Natural killer cell (primary cell): Measurements from ENCODE around the gene PLAGL1. TPM values are rescaled to one million over a fixed set of nuclear protein-coding genes. Genes with fewer than 3 reads are reported as not detected.

Experiments used
- ATAC-seq, 3 donors: fragments of 150-1000 bp in 2 of 3; fragments of 200-7000 bp in 1 of 3; cut with Tn5 transposase; 1 replicate in 1 of 3; 2 replicates in 2 of 3; pipeline ENCODE4 v1.10.0; 2021; ENCODE audit warnings: mild to moderate bottlenecking in 2 of 3, moderate library complexity in 2 of 3
- DNase-seq, 2 donors: peaks; one replicate each; pipeline versions ENCODE4 v3.0.0 to v3.0.0-alpha.2; 2013 to 2021; ENCODE audit warnings: mixed read lengths in 1 of 2
- H3K27ac ChIP-seq: one replicate; pipeline ENCODE4 v1.5.1; 2013; ENCODE audit warnings: mild to moderate bottlenecking, low read length
- H3K27me3 ChIP-seq: one replicate; pipeline ENCODE4 v1.6.1; 2013; ENCODE audit warnings: low read length; ENCODE audit not compliant: control insufficient read depth, insufficient read depth
- H3K36me3 ChIP-seq: one replicate; pipeline ENCODE4 v1.6.1; 2013; ENCODE audit warnings: low read length; ENCODE audit not compliant: control insufficient read depth, insufficient read depth
- H3K4me1 ChIP-seq: one replicate; pipeline ENCODE4 v1.6.1; 2013; ENCODE audit warnings: low read length; ENCODE audit not compliant: control insufficient read depth, insufficient read depth
- H3K4me3 ChIP-seq: one replicate; pipeline ENCODE4 v1.5.1; 2013; ENCODE audit warnings: low read length
- H3K9me3 ChIP-seq: one replicate; pipeline ENCODE4 v1.6.1; 2013; ENCODE audit warnings: low read length; ENCODE audit not compliant: control insufficient read depth, insufficient read depth
- H3K27ac Mint-ChIP-seq, 2 donors: one replicate each; pipeline ENCODE4 v1.8.0; 2022; ENCODE audit warnings: mild to moderate bottlenecking in 2 of 2, mixed read lengths in 2 of 2, moderate library complexity in 1 of 2
- H3K27me3 Mint-ChIP-seq, 2 donors: one replicate each; pipeline ENCODE4 v1.8.0; 2022; ENCODE audit warnings: low read depth in 2 of 2, mixed read lengths in 2 of 2
- H3K36me3 Mint-ChIP-seq: one replicate; pipeline ENCODE4 v1.8.0; 2022; ENCODE audit warnings: mixed read lengths
- H3K4me1 Mint-ChIP-seq, 2 donors: one replicate each; pipeline ENCODE4 v1.8.0; 2022; ENCODE audit warnings: mixed read lengths in 2 of 2
- H3K4me3 Mint-ChIP-seq: one replicate; pipeline ENCODE4 v1.8.0; 2022; ENCODE audit warnings: mild to moderate bottlenecking, moderate library complexity, mixed read lengths
- H3K9me3 Mint-ChIP-seq, 2 donors: one replicate each; pipeline ENCODE4 v1.8.0; 2022; ENCODE audit warnings: mixed read lengths in 2 of 2
- WGBS: methylation state at CpG from one replicate; pipeline ENCODE4 v1.1.7; 2013; ENCODE audit warnings: missing lambda C conversion rate; ENCODE audit not compliant: insufficient coverage; 5-methylcytosine and 5-hydroxymethylcytosine counted together
- intact Hi-C: fragments of 100-400 bp; cut with micrococcal nuclease; formaldehyde crosslinking; loops from one replicate; pipeline ENCODE4 v1.14.2; 2022
- total RNA-seq, 4 donors: library from RNA; stranded (reverse); fragments of 120-200 nt in 1 of 4; gene quantifications; one replicate each; pipeline versions ENCODE4 v1.2.3 to v1.2.4, GENCODE V29; 2013 to 2022
- TF ChIP-seq, protein P1 (sequence below): fragments of 200-600 bp; IDR thresholded peaks from one replicate; pipeline ENCODE4 v1.8.0; 2022; ENCODE audit warnings: antibody characterized with exemption

PLAGL1 gene
- total RNA-seq, 3 donors from 2014 or later (not counting 1 experiment from before 2014, with no cell fraction given), result 4.9 to 12.2 (median 6.8) TPM

DNA sequence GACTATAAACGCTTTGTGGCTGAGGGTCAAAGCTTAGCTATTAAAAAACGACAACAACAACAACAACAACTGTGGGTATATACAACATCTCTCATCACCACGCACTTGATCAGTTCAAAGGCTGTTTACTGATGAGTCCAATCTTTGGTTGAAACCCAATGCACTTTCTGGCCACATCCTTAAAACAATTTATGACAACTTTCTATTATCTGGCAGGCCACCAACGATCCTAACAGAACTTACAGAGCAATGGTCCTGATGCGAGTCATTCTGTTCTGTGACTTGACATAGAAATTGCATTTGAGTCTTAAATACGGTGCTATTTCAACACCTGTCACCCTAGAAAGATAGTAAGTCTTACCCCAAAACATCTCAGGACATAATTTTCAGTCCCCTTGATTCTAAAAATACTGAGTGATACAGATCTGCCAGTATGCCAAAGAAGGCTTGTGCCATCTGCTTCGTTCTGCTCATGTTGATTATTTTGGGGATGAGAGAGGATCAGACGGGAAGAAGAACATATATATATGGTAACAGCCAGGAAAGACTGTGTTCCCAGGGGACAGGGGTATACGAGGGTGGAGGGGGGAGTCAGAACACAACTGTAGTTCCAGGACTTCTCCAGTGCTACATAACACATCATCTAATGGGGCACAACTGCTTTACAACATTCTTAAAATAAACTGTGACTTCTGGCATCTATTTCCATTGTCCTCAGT lies 55.8 kb downstream of the PLAGL1 start:
- no peaks in the 10 kb centered on the region for H3K27me3 Mint-ChIP-seq
- no peaks in the 10 kb centered on the region for H3K4me1 Mint-ChIP-seq
- no peak for ATAC-seq
- H3K27ac Mint-ChIP-seq, result no peak overlapping the region
- H3K36me3 ChIP-seq, result no peaks in the 10 kb centered on the region
- H3K36me3 Mint-ChIP-seq, result no peaks in the 10 kb centered on the region
- no peak overlapping the region for H3K27ac ChIP-seq
- H3K9me3 Mint-ChIP-seq, result no peaks in the 10 kb centered on the region
- DNase-seq, result no peak
- H3K27me3 ChIP-seq, result no peaks in the 10 kb centered on the region
- H3K4me3 ChIP-seq, result no peak overlapping the region
- 86% methylated on average over 9 of the region's 9 CpGs for WGBS
- intact Hi-C loops, result no loop called here
- TF ChIP-seq, protein P1, sequence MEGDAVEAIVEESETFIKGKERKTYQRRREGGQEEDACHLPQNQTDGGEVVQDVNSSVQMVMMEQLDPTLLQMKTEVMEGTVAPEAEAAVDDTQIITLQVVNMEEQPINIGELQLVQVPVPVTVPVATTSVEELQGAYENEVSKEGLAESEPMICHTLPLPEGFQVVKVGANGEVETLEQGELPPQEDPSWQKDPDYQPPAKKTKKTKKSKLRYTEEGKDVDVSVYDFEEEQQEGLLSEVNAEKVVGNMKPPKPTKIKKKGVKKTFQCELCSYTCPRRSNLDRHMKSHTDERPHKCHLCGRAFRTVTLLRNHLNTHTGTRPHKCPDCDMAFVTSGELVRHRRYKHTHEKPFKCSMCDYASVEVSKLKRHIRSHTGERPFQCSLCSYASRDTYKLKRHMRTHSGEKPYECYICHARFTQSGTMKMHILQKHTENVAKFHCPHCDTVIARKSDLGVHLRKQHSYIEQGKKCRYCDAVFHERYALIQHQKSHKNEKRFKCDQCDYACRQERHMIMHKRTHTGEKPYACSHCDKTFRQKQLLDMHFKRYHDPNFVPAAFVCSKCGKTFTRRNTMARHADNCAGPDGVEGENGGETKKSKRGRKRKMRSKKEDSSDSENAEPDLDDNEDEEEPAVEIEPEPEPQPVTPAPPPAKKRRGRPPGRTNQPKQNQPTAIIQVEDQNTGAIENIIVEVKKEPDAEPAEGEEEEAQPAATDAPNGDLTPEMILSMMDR, result no peak
- no peaks in the 10 kb centered on the region for H3K9me3 ChIP-seq
- H3K4me1 ChIP-seq, result no peaks in the 10 kb centered on the region
- no peak overlapping the region for H3K4me3 Mint-ChIP-seq

DNA sequence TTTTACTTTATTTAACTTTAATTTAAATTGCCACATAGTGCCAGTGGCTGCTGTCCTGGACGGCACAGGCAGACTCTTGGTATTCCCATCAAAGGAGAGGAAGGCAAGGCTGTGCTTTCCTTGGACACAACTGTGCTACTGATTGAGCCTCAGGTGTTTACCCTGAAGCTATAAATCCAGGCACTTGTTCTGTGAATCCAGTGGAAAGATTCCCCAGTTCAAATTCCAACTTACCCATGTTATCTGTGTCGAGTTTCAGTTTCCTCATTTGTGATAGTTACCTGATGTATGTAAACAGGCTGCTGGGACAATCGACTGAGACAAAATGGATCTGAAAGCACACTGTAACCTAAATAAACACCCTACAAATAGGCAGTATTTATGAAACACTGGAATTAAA lies 57.2 kb downstream of the PLAGL1 start:
- intact Hi-C loops, result no loop called here
- no peak for DNase-seq
- TF ChIP-seq, protein P1, result no peak
- WGBS, result 94% methylated on average over 2 of the region's 3 CpGs
- Mint-ChIP-seq H3K27ac (no peak overlapping the region), H3K4me1 (no peaks in the 10 kb centered on the region), H3K36me3 (no peaks in the 10 kb centered on the region), H3K4me3 (no peak overlapping the region), H3K9me3 (no peaks in the 10 kb centered on the region), H3K27me3 (no peaks in the 10 kb centered on the region)
- Histone ChIP-seq H3K4me1 (no peaks in the 10 kb centered on the region), H3K36me3 (no peaks in the 10 kb centered on the region), H3K9me3 (no peaks in the 10 kb centered on the region), H3K4me3 (no peak overlapping the region), H3K27ac (no peak overlapping the region), H3K27me3 (no peaks in the 10 kb centered on the region)
- ATAC-seq, result no peak

DNA sequence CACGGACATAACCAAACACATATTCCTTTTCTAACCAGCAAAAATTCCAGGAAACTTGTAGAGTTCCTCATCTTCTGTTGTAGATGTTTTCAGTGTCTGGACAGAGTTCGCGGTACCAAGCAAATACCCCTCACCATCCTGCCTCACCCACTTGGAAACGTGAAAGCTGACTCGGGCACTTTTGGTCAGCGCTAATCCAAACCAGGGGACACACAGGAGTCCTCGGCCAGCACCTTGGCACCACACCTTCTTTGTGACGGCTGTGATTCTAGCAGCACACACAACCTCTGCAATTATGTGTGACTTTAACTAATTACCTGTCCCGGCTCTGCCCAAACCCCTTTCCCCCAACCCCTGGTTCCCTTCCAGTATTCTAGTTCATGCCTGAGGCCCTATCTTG lies 58.1 kb downstream of the PLAGL1 start:
- WGBS, result 93% methylated on average over 8 of the region's 9 CpGs
- no peak for ATAC-seq
- intact Hi-C loops, result no loop called here

More for the DNA sequence above, 58.1 kb downstream of the PLAGL1 start:
- H3K27ac ChIP-seq, result no peak overlapping the region
- no peak overlapping the region for H3K27ac Mint-ChIP-seq
- no peaks in the 10 kb centered on the region for H3K36me3 Mint-ChIP-seq
- no peak overlapping the region for H3K4me3 Mint-ChIP-seq
- no peaks in the 10 kb centered on the region for H3K27me3 Mint-ChIP-seq
- H3K36me3 ChIP-seq, result no peaks in the 10 kb centered on the region
- H3K4me1 ChIP-seq, result no peaks in the 10 kb centered on the region
- H3K4me1 Mint-ChIP-seq, result no peaks in the 10 kb centered on the region
- no peaks in the 10 kb centered on the region for H3K27me3 ChIP-seq
- no peaks in the 10 kb centered on the region for H3K9me3 Mint-ChIP-seq
- TF ChIP-seq, protein P1, result no peak
- no peak overlapping the region for H3K4me3 ChIP-seq
- no peaks in the 10 kb centered on the region for H3K9me3 ChIP-seq
- DNase-seq, result no peak
